Liver (tissue), 9 donors: ENCODE data around the gene MAOA. TPM values are rescaled to one million over a fixed set of nuclear protein-coding genes. Genes with fewer than 3 reads are reported as not detected.

Source experiments
- DNase-seq: peaks from one replicate; pipeline ENCODE4 v3.0.0-alpha.2; 2017; ENCODE audit warnings: low spot score
- H3K27ac ChIP-seq, 2 donors: one replicate each; pipeline ENCODE4 v1.7.0; 2013; ENCODE audit warnings: inconsistent platforms in 2 of 2, low read length in 2 of 2, control low read depth in 1 of 2, low read depth in 1 of 2, mild to moderate bottlenecking in 1 of 2
- H3K27me3 ChIP-seq, 4 donors: one replicate each; pipeline versions ENCODE4 v1.6.1 to v1.7.0; 2013; ENCODE audit warnings: low read length in 3 of 4, inconsistent platforms in 1 of 4, mild to moderate bottlenecking in 1 of 4, moderate library complexity in 1 of 4; ENCODE audit not compliant: control insufficient read depth in 4 of 4, insufficient read depth in 4 of 4
- H3K36me3 ChIP-seq, 4 donors: one replicate each; pipeline versions ENCODE4 v1.6.1 to v1.7.0; 2013; ENCODE audit warnings: low read length in 3 of 4, mild to moderate bottlenecking in 3 of 4, low read depth in 1 of 4, moderate library complexity in 1 of 4; ENCODE audit not compliant: control insufficient read depth in 4 of 4, insufficient read depth in 3 of 4
- H3K4me1 ChIP-seq, 4 donors: one replicate each; pipeline versions ENCODE4 v1.6.1 to v1.7.0; 2013; ENCODE audit warnings: low read length in 3 of 4, mild to moderate bottlenecking in 3 of 4, moderate library complexity in 1 of 4; ENCODE audit not compliant: control insufficient read depth in 4 of 4, insufficient read depth in 4 of 4
- H3K4me3 ChIP-seq, 3 donors: one replicate each; pipeline versions ENCODE4 v1.6.1 to v1.7.0; 2013; ENCODE audit warnings: low read length in 3 of 3, control low read depth in 1 of 3, low read depth in 1 of 3, mild to moderate bottlenecking in 1 of 3
- H3K9ac ChIP-seq, 2 donors: one replicate each; pipeline ENCODE4 v1.7.0; 2013; ENCODE audit warnings: low read length in 2 of 2, mild to moderate bottlenecking in 2 of 2, moderate library complexity in 2 of 2, control low read depth in 1 of 2, low read depth in 1 of 2
- H3K9me3 ChIP-seq, 4 donors: one replicate each; pipeline versions ENCODE4 v1.6.1 to v1.7.0; 2013; ENCODE audit warnings: low read length in 3 of 4; ENCODE audit not compliant: control insufficient read depth in 4 of 4
- ATF3 ChIP-seq: IDR thresholded peaks from 2 replicates; pipeline ENCODE4 v1.6.1; 2016; ENCODE audit warnings: antibody characterized with exemption
- EGR1 ChIP-seq, 2 donors: IDR thresholded peaks; 2 replicates each; pipeline ENCODE4 v1.6.1; 2016 to 2018; ENCODE audit warnings: antibody characterized with exemption in 2 of 2, low read depth in 2 of 2
- FOXA1 ChIP-seq: IDR thresholded peaks from 2 replicates; pipeline ENCODE4 v1.6.1; 2016; ENCODE audit warnings: antibody characterized with exemption
- FOXA2 ChIP-seq: IDR thresholded peaks from 2 replicates; pipeline ENCODE4 v1.6.1; 2016; ENCODE audit warnings: antibody characterized with exemption
- GABPA ChIP-seq, 2 donors: IDR thresholded peaks in 1 of 2; conservative IDR thresholded peaks in 1 of 2; 2 replicates each; pipeline ENCODE4 v1.6.1; 2016; ENCODE audit warnings: antibody characterized with exemption in 2 of 2, mild to moderate bottlenecking in 1 of 2, moderate library complexity in 1 of 2
- HNF4A ChIP-seq, 2 donors: conservative IDR thresholded peaks; 2 replicates each; pipeline ENCODE4 v1.6.1; 2016; ENCODE audit warnings: antibody characterized with exemption in 2 of 2, mild to moderate bottlenecking in 2 of 2
- HNF4G ChIP-seq: IDR thresholded peaks from 2 replicates; pipeline ENCODE4 v1.6.1; 2016; ENCODE audit warnings: antibody characterized with exemption
- JUND ChIP-seq, 2 donors: IDR thresholded peaks; 2 replicates each; pipeline ENCODE4 v1.6.1; 2016; ENCODE audit warnings: antibody characterized with exemption in 2 of 2
- MAX ChIP-seq: IDR thresholded peaks from 2 replicates; pipeline ENCODE4 v1.6.1; 2016; ENCODE audit warnings: antibody characterized with exemption
- NR2F2 ChIP-seq: IDR thresholded peaks from 2 replicates; pipeline ENCODE4 v1.6.1; 2016; ENCODE audit warnings: antibody characterized with exemption
- RAD21 ChIP-seq, 2 donors: IDR thresholded peaks; 2 replicates each; pipeline ENCODE4 v1.6.1; 2016; ENCODE audit warnings: antibody characterized with exemption in 2 of 2, mild to moderate bottlenecking in 2 of 2
- REST ChIP-seq: IDR thresholded peaks from 2 replicates; pipeline ENCODE4 v1.6.1; 2016; ENCODE audit warnings: antibody characterized with exemption, mild to moderate bottlenecking
- RXRA ChIP-seq, 2 donors: IDR thresholded peaks; 2 replicates each; pipeline ENCODE4 v1.6.1; 2017 to 2018; ENCODE audit warnings: antibody characterized with exemption in 2 of 2, mild to moderate bottlenecking in 1 of 2
- SP1 ChIP-seq: IDR thresholded peaks from 2 replicates; pipeline ENCODE4 v1.6.1; 2018; ENCODE audit warnings: antibody characterized with exemption, mild to moderate bottlenecking
- TAF1 ChIP-seq: conservative IDR thresholded peaks from 2 replicates; pipeline ENCODE4 v1.6.1; 2016; ENCODE audit warnings: antibody characterized with exemption, mild to moderate bottlenecking
- YY1 ChIP-seq: IDR thresholded peaks from 2 replicates; pipeline ENCODE4 v1.6.1; 2016; ENCODE audit warnings: antibody characterized with exemption, mild to moderate bottlenecking
- WGBS: extraction: QIAGEN DNeasy Blood & Tissue Kit; methylation state at CpG from one replicate; pipeline ENCODE4 v1.1.7; 2013; 5-methylcytosine and 5-hydroxymethylcytosine counted together
- polyA plus RNA-seq, 2 donors: library from polyadenylated mRNA; stranded (reverse) in 1 of 2; unstranded in 1 of 2; fragments of 200-250 nt in 1 of 2; fragments of >200 nt in 1 of 2; fragmentation: Nextera tagmentation in 1 of 2; extraction: Ambion mirVana in 1 of 2; gene quantifications; one replicate each; pipeline versions ENCODE4 v1.2.1 to v1.2.3, GENCODE V29; 2013 to 2015
- total RNA-seq, 2 donors: library from RNA; depleted of rRNA; stranded (reverse); fragments of >200 nt; gene quantifications; one replicate each; pipeline ENCODE4 v1.2.3, GENCODE V29; 2014
- TF ChIP-seq, protein P1 (sequence below): IDR thresholded peaks from 2 replicates; pipeline ENCODE4 v1.6.1; 2016; ENCODE audit warnings: antibody characterized with exemption
- TF ChIP-seq, protein P2 (sequence below): fragments of 150-350 bp; IDR thresholded peaks from 2 replicates; pipeline ENCODE4 v1.5.1; 2017; ENCODE audit warnings: improper control_type of control experiment, low read depth, low read length; ENCODE audit not compliant: missing input control
- donor health status: healthy.
- donor health status: healthy.
- donor health status: healthy.
- donor health status: healthy.
- donor health status: healthy.

Gene MAOA
- total and polyA plus RNA-seq, 4 donors, result 41.0 to 94.2 (median 75.3) TPM

GRCh38 chrX:43685221-43685620 is 29.1 kb downstream of the MAOA start:
- H3K4me1 ChIP-seq, result peaks cover 0 to 8% (median under 1%) of the 10 kb centered on the region in 4 donors
- H3K27me3 ChIP-seq, result no peaks in the 10 kb centered on the region
- no peak for TF ChIP-seq NR2F2
- TF ChIP-seq EGR1 (IDR thresholded peaks at IDR 0.05; ENCODE audit: low read depth in 2 of 2), result no peak
- TF ChIP-seq ATF3, result no peak
- TF ChIP-seq HNF4G, result no peak
- no peak for TF ChIP-seq HNF4A (conservative IDR thresholded peaks at IDR 0.05)
- no peak overlapping the region for H3K9ac ChIP-seq
- peaks cover 0 to 9% (median 2%) of the 10 kb centered on the region in 4 donors for H3K36me3 ChIP-seq
- H3K9me3 ChIP-seq, result no peaks in the 10 kb centered on the region
- no peak overlapping the region for H3K4me3 ChIP-seq
- WGBS, result 95% methylated on average over 2 of the region's 2 CpGs
- no peak overlapping the region for H3K27ac ChIP-seq
- DNase-seq, result no peak

- DNase-seq, result no peak
- Histone ChIP-seq H3K36me3 (peaks cover 0 to 9% (median 2%) of the 10 kb centered on the region in 4 donors), H3K27me3 (no peaks in the 10 kb centered on the region), H3K9me3 (no peaks in the 10 kb centered on the region), H3K4me1 (peaks cover 5 to 9% (median 6%) of the 10 kb centered on the region in 4 donors), H3K9ac (no peak overlapping the region), H3K4me3 (no peak overlapping the region), H3K27ac (no peak overlapping the region)
- TF ChIP-seq EGR1 (IDR thresholded peaks at IDR 0.05; ENCODE audit: low read depth in 2 of 2) (no peak), SP1 (no peak), FOXA2 (no peak), TAF1 (no peak), FOXA1 (no peak), GABPA (IDR thresholded peaks at IDR 0.05 in 1 of 2, conservative IDR thresholded peaks at IDR 0.05 in 1 of 2) (no peak), NR2F2 (no peak)
- 97% methylated on average over 1 of the region's 1 CpG for WGBS
Measured at GRCh38 chrX:43688586-43688985, 32.5 kb downstream of the MAOA start.

DNA sequence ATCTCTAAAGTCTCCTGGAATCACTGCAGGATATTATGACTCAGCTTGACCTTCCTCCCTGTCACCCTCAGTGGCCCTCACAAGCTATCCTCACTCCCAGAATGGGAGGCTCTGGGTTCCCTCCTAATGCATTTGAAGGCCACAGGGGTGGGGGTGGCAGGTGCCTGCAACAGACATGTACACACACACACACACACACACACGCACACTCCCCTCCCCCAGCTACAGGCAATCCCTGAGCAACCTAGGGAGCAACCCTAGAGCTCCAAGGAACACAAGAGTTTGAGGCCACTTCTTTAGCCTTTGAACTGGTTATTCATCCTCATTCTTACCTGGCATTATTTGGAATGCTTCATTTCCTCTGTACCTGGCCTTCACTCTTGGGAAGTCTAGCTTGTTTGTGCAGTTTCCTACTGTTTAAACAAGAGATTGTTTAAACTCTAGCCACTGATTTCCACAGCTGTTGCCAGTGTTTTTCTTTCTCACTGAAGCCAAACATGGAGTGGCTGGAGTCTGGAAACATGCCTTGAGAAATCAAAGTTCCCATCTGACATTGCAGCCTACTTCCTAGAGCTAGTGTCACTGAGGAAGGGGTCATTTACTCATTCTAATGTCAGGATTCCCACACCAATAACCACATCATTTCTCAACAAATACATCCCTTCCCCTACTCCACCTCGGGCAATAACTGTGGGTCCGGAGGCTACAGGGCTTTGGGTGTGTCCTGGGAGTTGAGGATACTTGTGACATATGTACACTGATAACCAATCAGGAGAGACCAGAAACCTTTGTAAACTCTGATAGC is 37.7 kb downstream of the MAOA start:
- Histone ChIP-seq H3K9me3 (no peaks in the 10 kb centered on the region), H3K27ac (peak overlapping the region; percentile 59 to 67), H3K9ac (peak overlapping the region in 1 of 2 donors; percentile 39), H3K4me3 (no peak overlapping the region), H3K4me1 (peaks cover 9 to 27% (median 20%) of the 10 kb centered on the region in 4 donors), H3K36me3 (no peaks in the 10 kb centered on the region), H3K27me3 (no peaks in the 10 kb centered on the region)
- 32% methylated on average over 3 of the region's 3 CpGs for WGBS
- TF ChIP-seq HNF4A (conservative IDR thresholded peaks at IDR 0.05), result peak; percentile 73 to 76
- no peak for TF ChIP-seq FOXA1
- TF ChIP-seq REST, result peak; percentile 31
- peak; percentile 64 for TF ChIP-seq FOXA2
- TF ChIP-seq, protein P1, sequence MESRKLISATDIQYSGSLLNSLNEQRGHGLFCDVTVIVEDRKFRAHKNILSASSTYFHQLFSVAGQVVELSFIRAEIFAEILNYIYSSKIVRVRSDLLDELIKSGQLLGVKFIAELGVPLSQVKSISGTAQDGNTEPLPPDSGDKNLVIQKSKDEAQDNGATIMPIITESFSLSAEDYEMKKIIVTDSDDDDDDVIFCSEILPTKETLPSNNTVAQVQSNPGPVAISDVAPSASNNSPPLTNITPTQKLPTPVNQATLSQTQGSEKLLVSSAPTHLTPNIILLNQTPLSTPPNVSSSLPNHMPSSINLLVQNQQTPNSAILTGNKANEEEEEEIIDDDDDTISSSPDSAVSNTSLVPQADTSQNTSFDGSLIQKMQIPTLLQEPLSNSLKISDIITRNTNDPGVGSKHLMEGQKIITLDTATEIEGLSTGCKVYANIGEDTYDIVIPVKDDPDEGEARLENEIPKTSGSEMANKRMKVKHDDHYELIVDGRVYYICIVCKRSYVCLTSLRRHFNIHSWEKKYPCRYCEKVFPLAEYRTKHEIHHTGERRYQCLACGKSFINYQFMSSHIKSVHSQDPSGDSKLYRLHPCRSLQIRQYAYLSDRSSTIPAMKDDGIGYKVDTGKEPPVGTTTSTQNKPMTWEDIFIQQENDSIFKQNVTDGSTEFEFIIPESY, result peak; percentile 46
- TF ChIP-seq JUND (IDR thresholded peaks at IDR 0.05), result peak; percentile 72 to 75
- peak; percentile 79 to 85 for TF ChIP-seq RXRA (IDR thresholded peaks at IDR 0.05)
- TF ChIP-seq GABPA (IDR thresholded peaks at IDR 0.05 in 1 of 2, conservative IDR thresholded peaks at IDR 0.05 in 1 of 2), result no peak
- peak; percentile 89 for TF ChIP-seq MAX
- TF ChIP-seq YY1, result peak; percentile 77
- peak; percentile 46 for TF ChIP-seq ATF3
- TF ChIP-seq, protein P2, sequence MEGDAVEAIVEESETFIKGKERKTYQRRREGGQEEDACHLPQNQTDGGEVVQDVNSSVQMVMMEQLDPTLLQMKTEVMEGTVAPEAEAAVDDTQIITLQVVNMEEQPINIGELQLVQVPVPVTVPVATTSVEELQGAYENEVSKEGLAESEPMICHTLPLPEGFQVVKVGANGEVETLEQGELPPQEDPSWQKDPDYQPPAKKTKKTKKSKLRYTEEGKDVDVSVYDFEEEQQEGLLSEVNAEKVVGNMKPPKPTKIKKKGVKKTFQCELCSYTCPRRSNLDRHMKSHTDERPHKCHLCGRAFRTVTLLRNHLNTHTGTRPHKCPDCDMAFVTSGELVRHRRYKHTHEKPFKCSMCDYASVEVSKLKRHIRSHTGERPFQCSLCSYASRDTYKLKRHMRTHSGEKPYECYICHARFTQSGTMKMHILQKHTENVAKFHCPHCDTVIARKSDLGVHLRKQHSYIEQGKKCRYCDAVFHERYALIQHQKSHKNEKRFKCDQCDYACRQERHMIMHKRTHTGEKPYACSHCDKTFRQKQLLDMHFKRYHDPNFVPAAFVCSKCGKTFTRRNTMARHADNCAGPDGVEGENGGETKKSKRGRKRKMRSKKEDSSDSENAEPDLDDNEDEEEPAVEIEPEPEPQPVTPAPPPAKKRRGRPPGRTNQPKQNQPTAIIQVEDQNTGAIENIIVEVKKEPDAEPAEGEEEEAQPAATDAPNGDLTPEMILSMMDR, result no peak
- peak; percentile 16 for TF ChIP-seq TAF1
- TF ChIP-seq HNF4G, result peak; percentile 33
- no peak for TF ChIP-seq NR2F2
- peak; percentile 55 to 81 for TF ChIP-seq EGR1 (IDR thresholded peaks at IDR 0.05; ENCODE audit: low read depth in 2 of 2)
- peak; percentile 35 to 53 for TF ChIP-seq RAD21 (IDR thresholded peaks at IDR 0.05)
- peak; percentile 76 for TF ChIP-seq SP1
- no peak for DNase-seq
